HepG2 (cell line): Measurements from ENCODE around the gene CDK5RAP2. TPM values are rescaled to one million over a fixed set of nuclear protein-coding genes. Genes with fewer than 3 reads are reported as not detected.
A peak's percentile ranks its signal among the peaks of the same experiment; 100 is the strongest.

Experiments
- ATAC-seq: fragments of 200-7000 bp; cut with Tn5 transposase; 3 replicates; pipeline ENCODE4 v1.9.1; 2020; ENCODE audit warnings: mild to moderate bottlenecking, moderate library complexity
- BruUV-seq: library from RNA; stranded (reverse); fragments of 400-500 nt; replicated peaks from 2 replicates; lab custom pipeline; 2021; lab: Mats Ljungman, UMichigan
- CTCF ChIA-PET: fragments of 300-600 bp; formaldehyde crosslinking; extraction: SDS; loops from one replicate; lab custom pipeline; 2021; ENCODE audit warnings: low total read pairs, inconsistent platforms, low intra/inter-chr PET ratio; lab: Yijun Ruan, JAX
- POLR2A ChIA-PET: fragments of 350-600 bp; sonication (Branson Sonifier 250); formaldehyde crosslinking; loops from one replicate; lab custom pipeline; 2020; ENCODE audit warnings: antibody characterized with exemption, inconsistent platforms; lab: Yijun Ruan, JAX
- DNase-seq: peaks from one replicate; pipeline ENCODE4 v3.0.0-alpha.2; 2015; ENCODE audit warnings: low spot score
- FAIRE-seq: peaks from 3 replicates; lab custom pipeline; 2011; peaks lifted over from hg19 to GRCh38; lab: Jason Lieb, UNC
- H2AFZ ChIP-seq: one replicate; pipeline ENCODE4 v1.6.1; 2011; ENCODE audit warnings: low read length, inconsistent platforms
- H3K27ac ChIP-seq: fragments of 300-600 bp; 3 replicates; pipeline ENCODE4 v1.8.0; 2011; ENCODE audit warnings: mixed run types, mild to moderate bottlenecking, mixed read lengths, low read length, inconsistent platforms; ENCODE audit not compliant: insufficient read depth; ENCODE audit errors: extremely low read length
- H3K27me3 ChIP-seq, 2 experiments: fragments of 200-600 bp in 1 of 2; 2 replicates in 1 of 2; 3 replicates in 1 of 2; pipeline versions ENCODE4 v1.6.0 to v1.8.0; 2011; ENCODE audit warnings: low read length in 2 of 2, mild to moderate bottlenecking in 2 of 2, moderate library complexity in 2 of 2, inconsistent platforms in 1 of 2; ENCODE audit not compliant: insufficient read depth in 2 of 2, control insufficient read depth in 1 of 2
- H3K36me3 ChIP-seq, 2 experiments: fragments of 200-600 bp in 1 of 2; replicated peaks in 1 of 2; 2 replicates in 1 of 2; 3 replicates in 1 of 2; pipeline versions ENCODE4 v1.5.1 to v1.8.0; 2011; ENCODE audit warnings: low read length in 2 of 2, inconsistent platforms in 1 of 2; ENCODE audit not compliant: insufficient read depth in 2 of 2, control insufficient read depth in 1 of 2
- H3K4me1 ChIP-seq: 2 replicates; pipeline ENCODE4 v1.5.1; 2012; ENCODE audit warnings: low read length, inconsistent platforms; ENCODE audit not compliant: insufficient read depth
- H3K4me2 ChIP-seq: 2 replicates; pipeline ENCODE4 v1.6.0; 2011; ENCODE audit warnings: low read depth, low read length, inconsistent platforms
- H3K4me3 ChIP-seq, 3 experiments: fragments of 200-600 bp in 1 of 3; sonication (generic), shearing (Covaris generic) in 1 of 3; replicated peaks in 1 of 3; 2 replicates each; pipeline ENCODE4 v1.5.1; 2011 to 2016; ENCODE audit warnings: low read length in 3 of 3, inconsistent platforms in 2 of 3, low read depth in 2 of 3, mild to moderate bottlenecking in 2 of 3, control low read depth in 1 of 3, mixed read lengths in 1 of 3; ENCODE audit not compliant: insufficient read depth in 1 of 3
- H3K79me2 ChIP-seq: one replicate; pipeline ENCODE4 v1.6.1; 2011; ENCODE audit warnings: low read length, inconsistent platforms; ENCODE audit not compliant: insufficient read depth
- H3K9ac ChIP-seq: 2 replicates; pipeline ENCODE4 v1.6.0; 2011; ENCODE audit warnings: mild to moderate bottlenecking, low read depth, low read length, inconsistent platforms; ENCODE audit not compliant: insufficient read depth
- H3K9me3 ChIP-seq: 2 replicates; pipeline ENCODE4 v1.5.1; 2012; ENCODE audit warnings: mild to moderate bottlenecking, low read length
- H4K20me1 ChIP-seq: 2 replicates; pipeline ENCODE4 v1.6.0; 2011; ENCODE audit warnings: inconsistent platforms, mild to moderate bottlenecking, low read length, moderate library complexity; ENCODE audit not compliant: insufficient read depth
- ATF7 ChIP-seq, 2 experiments: fragments of 450-650 bp in 1 of 2; sonication (generic) in 1 of 2; formaldehyde crosslinking in 1 of 2; IDR thresholded peaks; 2 replicates each; pipeline versions ENCODE4 v1.4.0 to v1.6.1; 2016 to 2020; ENCODE audit warnings: antibody characterized with exemption in 1 of 2, mild to moderate bottlenecking in 1 of 2, missing genetic modification reagents in 1 of 2
- BCL6 ChIP-seq: IDR thresholded peaks from 2 replicates; pipeline ENCODE4 v1.6.1; 2016; ENCODE audit warnings: missing genetic modification reagents, missing compliant biosample characterization
- BRD4 ChIP-seq: sonication (generic); formaldehyde crosslinking; IDR thresholded peaks from 2 replicates; pipeline ENCODE4 v1.4.0; 2020; ENCODE audit warnings: missing genetic modification reagents
- HMG20B ChIP-seq: conservative IDR thresholded peaks from 2 replicates; pipeline ENCODE4 v1.6.1; 2016; ENCODE audit warnings: missing genetic modification reagents, missing compliant biosample characterization
- JUND ChIP-seq: sonication (generic); formaldehyde crosslinking; IDR thresholded peaks from 2 replicates; pipeline ENCODE4 v1.8.0; 2022; ENCODE audit warnings: mild to moderate bottlenecking, missing genetic modification reagents
- MIER3 ChIP-seq: IDR thresholded peaks from 2 replicates; pipeline ENCODE4 v1.6.1; 2016; ENCODE audit warnings: missing compliant biosample characterization, borderline replicate concordance
- PHF21A ChIP-seq: sonication (generic); formaldehyde crosslinking; IDR thresholded peaks from 2 replicates; pipeline ENCODE4 v1.5.0; 2020; ENCODE audit warnings: mild to moderate bottlenecking, missing genetic modification reagents
- PRPF4 ChIP-seq: fragments of 200-400 bp; formaldehyde crosslinking; IDR thresholded peaks from 2 replicates; pipeline ENCODE4 v1.6.1; 2016; ENCODE audit warnings: low read length, low read depth; ENCODE audit not compliant: poor library complexity, severe bottlenecking
- RERE ChIP-seq: IDR thresholded peaks from 2 replicates; pipeline ENCODE4 v1.6.1; 2016; ENCODE audit warnings: low read depth, missing genetic modification reagents, missing compliant biosample characterization
- SMAD9 ChIP-seq: sonication (generic); formaldehyde crosslinking; IDR thresholded peaks from 2 replicates; pipeline ENCODE4 v1.5.1; 2020; ENCODE audit warnings: mild to moderate bottlenecking, missing genetic modification reagents
- TCF7 ChIP-seq: sonication (generic); IDR thresholded peaks from 2 replicates; pipeline ENCODE4 v1.6.1; 2016; ENCODE audit warnings: antibody characterized with exemption, low read depth
- ZNF567 ChIP-seq: sonication (generic); formaldehyde crosslinking; IDR thresholded peaks from 2 replicates; pipeline ENCODE4 v1.8.1; 2023; ENCODE audit warnings: mild to moderate bottlenecking, missing genetic modification reagents, borderline replicate concordance
- WGBS: methylation state at CpG from one replicate; pipeline ENCODE4 v1.1.6; 2017; ENCODE audit warnings: low lambda C conversion rate; 5-methylcytosine and 5-hydroxymethylcytosine counted together
- in situ Hi-C: cut with HindIII; loops from 2 replicates; pipeline ENCODE4 v1.10.0; 2017; ENCODE audit warnings: low pct_unique_long_range_greater_than_20kb; ENCODE audit not compliant: extremely low pct_ligation_motif_present
- intact Hi-C: fragments of 100-400 bp; cut with micrococcal nuclease; formaldehyde crosslinking; loops from one replicate; pipeline ENCODE4 v1.10.0; 2022; ENCODE audit not compliant: unreplicated experiment
- polyA plus RNA-seq, 8 experiments: library from polyadenylated mRNA; depleted of rRNA in 3 of 8; stranded (reverse) in 7 of 8; unstranded in 1 of 8; fragments of >200 nt; fragmentation: Illumina TruSeq in 4 of 8; extraction: Trizol in 4 of 8; gene quantifications; 2 replicates each; pipeline versions ENCODE4 v1.2.1 to v1.2.3, GENCODE V29; 2011 to 2016; ENCODE audit warnings: low read depth in 4 of 8, missing spikeins in 1 of 8, mixed read lengths in 1 of 8; ENCODE audit not compliant: insufficient read depth in 1 of 8
- total RNA-seq, 5 experiments: library from RNA; depleted of rRNA; stranded (reverse); fragments of >200 nt; fragmentation: Illumina TruSeq; extraction: Trizol; gene quantifications; 2 replicates each; pipeline ENCODE4 v1.2.3, GENCODE V29; 2016; ENCODE audit warnings: low read depth in 1 of 5

Gene CDK5RAP2
- total and polyA plus RNA-seq, 2 of the 13 experiments (the other 11 are each of a cell fraction or from before 2014, with no cell fraction given): 31.8 to 42.2 TPM

GRCh38 chr9:120475341-120475740 lies 104.6 kb downstream of the CDK5RAP2 start (continued):
- no peak for TF ChIP-seq MIER3 (CRISPR knock-in tag)

GRCh38 chr9:120474591-120475243 lies 105.2 kb downstream of the CDK5RAP2 start:
- ChIA-PET CTCF (no interaction called here), POLR2A (no interaction called here)
- Histone ChIP-seq H3K4me3 (no peak overlapping the region), H4K20me1 (no peaks in the 10 kb centered on the region), H3K4me2 (no peak overlapping the region), H3K36me3 (peaks cover 27 to 86% of the 10 kb centered on the region in 2 experiments), H3K9me3 (no peaks in the 10 kb centered on the region), H3K4me1 (no peaks in the 10 kb centered on the region), H3K27ac (no peak overlapping the region), H3K79me2 (peaks cover 4% of the 10 kb centered on the region), H3K9ac (no peak overlapping the region), H2AFZ (no peak overlapping the region), H3K27me3 (no peaks in the 10 kb centered on the region)
- no peak for TF ChIP-seq JUND
- no peak for TF ChIP-seq BCL6 (CRISPR knock-in tag)
- 0 out of 2 replicates have a peak, but pooled peaks have one; percentile 22 for TF ChIP-seq ATF7 (IDR thresholded peaks at IDR 0.05)
- no peak for TF ChIP-seq ATF7 (CRISPR knock-in tag; IDR thresholded peaks at IDR 0.05)
- in situ Hi-C loops: no loop called here
- BruUV-seq: no TSS peak
- WGBS: 95% methylated on average over 3 of the region's 3 CpGs
- intact Hi-C loops: no loop called here
- ATAC-seq (no peak), FAIRE-seq (no peak), DNase-seq (no peak)

- Histone ChIP-seq H3K36me3 (peaks cover 28 to 87% of the 10 kb centered on the region in 2 experiments), H2AFZ (no peak overlapping the region), H3K9ac (no peak overlapping the region), H3K27me3 (no peaks in the 10 kb centered on the region), H3K4me2 (no peak overlapping the region), H3K4me1 (no peaks in the 10 kb centered on the region), H3K4me3 (no peak overlapping the region), H4K20me1 (no peaks in the 10 kb centered on the region), H3K9me3 (no peaks in the 10 kb centered on the region), H3K27ac (no peak overlapping the region), H3K79me2 (no peaks in the 10 kb centered on the region)
- FAIRE-seq: no peak
- BruUV-seq: no TSS peak
- POLR2A ChIA-PET: no interaction called here
- in situ Hi-C loops: no loop called here
- intact Hi-C loops: no loop called here
- ATAC-seq: no peak
- CTCF ChIA-PET: no interaction called here
- 96% methylated on average over 3 of the region's 3 CpGs for WGBS
- DNase-seq: no peak
- TF ChIP-seq PRPF4 (no peak), BRD4 (CRISPR knock-in tag) (no peak), PHF21A (CRISPR knock-in tag) (no peak), RERE (CRISPR knock-in tag) (no peak), SMAD9 (no peak), HMG20B (CRISPR knock-in tag) (no peak), ZNF567 (no peak), TCF7 (no peak)
These were observed 106.4 kb downstream of the CDK5RAP2 start for GRCh38 chr9:120473608-120474007.
